Heart left ventricle (tissue), 16 donors: Measurements from ENCODE around the gene GPR39. TPM values are rescaled to one million over a fixed set of nuclear protein-coding genes. Genes with fewer than 3 reads are reported as not detected.

Source experiments
- ATAC-seq, 4 donors: fragments of 200-7000 bp; cut with Tn5 transposase; one replicate each; pipeline ENCODE4 v1.9.1; 2020 to 2022; ENCODE audit warnings: moderate library complexity in 4 of 4, mild to moderate bottlenecking in 3 of 4, moderate number of reproducible peaks in 1 of 4
- DNase-seq, 5 donors: peaks; one replicate each; pipeline ENCODE4 v3.0.0-alpha.2; 2020
- H3K27ac ChIP-seq, 12 donors: fragments of 200-600 bp; sonication (generic) in 4 of 12; one replicate each; pipeline versions ENCODE4 v1.5.0 to v1.8.0; 2016 to 2022; ENCODE audit warnings: mild to moderate bottlenecking in 2 of 12
- H3K27me3 ChIP-seq, 9 donors: fragments of 200-600 bp; sonication (generic) in 2 of 9; one replicate each; pipeline versions ENCODE4 v1.5.1 to v1.8.0; 2016 to 2022; ENCODE audit warnings: mild to moderate bottlenecking in 3 of 9
- H3K36me3 ChIP-seq, 9 donors: fragments of 200-600 bp; sonication (generic) in 2 of 9; one replicate each; pipeline versions ENCODE4 v1.5.0 to v1.8.0; 2018 to 2022; ENCODE audit warnings: mild to moderate bottlenecking in 2 of 9
- H3K4me1 ChIP-seq, 12 donors: fragments of 200-600 bp; sonication (generic) in 4 of 12; one replicate each; pipeline versions ENCODE4 v1.5.0 to v1.8.0; 2016 to 2022; ENCODE audit warnings: mild to moderate bottlenecking in 3 of 12
- H3K4me3 ChIP-seq, 12 donors: fragments of 200-600 bp; sonication (generic) in 4 of 12; one replicate each; pipeline versions ENCODE4 v1.5.0 to v1.8.0; 2017 to 2022; ENCODE audit warnings: mild to moderate bottlenecking in 9 of 12, moderate library complexity in 4 of 12
- H3K9me3 ChIP-seq, 12 donors: fragments of 200-600 bp; sonication (generic) in 4 of 12; one replicate each; pipeline versions ENCODE4 v1.5.0 to v1.8.0; 2016 to 2022; ENCODE audit warnings: mild to moderate bottlenecking in 1 of 12
- CTCF ChIP-seq, 12 donors: fragments of 200-600 bp; sonication (generic) in 4 of 12; IDR thresholded peaks; one replicate each; pipeline versions ENCODE4 v1.5.0 to v1.8.0; 2018 to 2022; ENCODE audit warnings: antibody characterized with exemption in 12 of 12, mild to moderate bottlenecking in 5 of 12
- POLR2A ChIP-seq, 2 donors: fragments of 450-650 bp; IDR thresholded peaks; one replicate each; pipeline ENCODE4 v1.6.1; 2017; ENCODE audit warnings: antibody characterized with exemption in 2 of 2, mild to moderate bottlenecking in 2 of 2, moderate library complexity in 2 of 2
- WGBS, 4 donors: extraction: QIAGEN DNeasy Blood & Tissue Kit in 2 of 4; methylation state at CpG; one replicate each; pipeline versions ENCODE4 v1.1.5 to v1.1.7; 2013 to 2018; 5-methylcytosine and 5-hydroxymethylcytosine counted together
- intact Hi-C, 10 donors: fragments of 100-400 bp; cut with DNase I; formaldehyde crosslinking; loops; one replicate each; pipeline versions ENCODE4 v1.11.1 to v1.14.2; 2022
- polyA plus RNA-seq, 2 donors: library from polyadenylated mRNA; stranded (reverse); fragments of 200-250 nt; gene quantifications; one replicate each; pipeline ENCODE4 v1.2.3, GENCODE V29; 2013
- total RNA-seq, 9 donors: library from RNA; depleted of rRNA in 2 of 9; stranded (reverse); fragments of >200 nt in 2 of 9; fragmentation: NEBNext Ultra II Directional in 3 of 9; extraction: Animal tissue kit (Norgen Biotek cat#: 25700) in 3 of 9; gene quantifications; one replicate each; pipeline versions ENCODE4 v1.1.0 to v1.2.4, GENCODE V29; 2016 to 2023
- donor health status: ischemic (EF 13 %, LVEDD 7.1; RV severe dilation, severe dysfunction).
- donor health status: healthy with polysubstance abuse.
- donor health status: DM: no; HTN: yes; CAD: no.
- donor health status: DM: no; HTN: no; CAD: no.
- donor health status: ischemic (EF 25% LVEDD 6.9; RV normal size, moderate dysfunction).
- donor health status: ischemic (EF 25% LVEDD 5.7; RV mildly dilated, moderate dysfunction).
- donor health status: healthy.
- donor health status: DM: yes; HTN: yes; CAD: no.
- donor health status: ischemic (EF 35%, LVEDD 5.7; RV mildly dilated, moderate dysfunction).
- donor health status: nonischemic (EF 11% LVEDD 7.7; RV severe dilation, severe dysfunction).
- donor health status: DM: yes; HTN: yes; CAD: no.
- donor health status: PGD.
- donor health status: ischemic (EF 29% LVEDD 5.4; RV normal size, mild dysfunction).
- donor health status: nonischemic (EF 23%, LVEDD 6.1; RV moderate dilation, normal function).

The GPR39 gene
- total and polyA plus RNA-seq, 11 donors, result 0.11 TPM; not detected in 10

- H3K4me1 ChIP-seq, result no peaks in the 10 kb centered on the region
- ATAC-seq, result peak in 1 of 4 donors; percentile 36
- WGBS, 4 donors, result 36 to 47% (median 45%) methylated on average over 2 of the region's 2 CpGs
- DNase-seq, result no peak
- intact Hi-C loops, result no loop called here
- no peak for TF ChIP-seq CTCF (IDR thresholded peaks at IDR 0.05)
- TF ChIP-seq POLR2A (IDR thresholded peaks at IDR 0.05), result no peak
- no peak overlapping the region for H3K4me3 ChIP-seq
- H3K27ac ChIP-seq, result no peak overlapping the region
- H3K9me3 ChIP-seq, result peaks cover 0 to under 1% (median 0%) of the 10 kb centered on the region in 12 donors
- peaks cover 0 to 10% (median 0%) of the 10 kb centered on the region in 9 donors for H3K27me3 ChIP-seq
- H3K36me3 ChIP-seq, result no peaks in the 10 kb centered on the region
Observed at GRCh38 chr2:132400169-132400900, 16.3 kb upstream of the GPR39 start.

GRCh38 chr2:132400901-132401240, 15.7 kb upstream of the GPR39 start:
- Histone ChIP-seq H3K27me3 (peaks cover 0 to 10% (median 0%) of the 10 kb centered on the region in 9 donors), H3K36me3 (no peaks in the 10 kb centered on the region), H3K4me3 (no peak overlapping the region), H3K27ac (no peak overlapping the region), H3K9me3 (peaks cover 0 to 5% (median 0%) of the 10 kb centered on the region in 12 donors), H3K4me1 (no peaks in the 10 kb centered on the region)
- no peak for TF ChIP-seq CTCF (IDR thresholded peaks at IDR 0.05)
- TF ChIP-seq POLR2A (IDR thresholded peaks at IDR 0.05), result no peak
- no peak for ATAC-seq
- intact Hi-C loops, result no loop called here
- DNase-seq, result no peak
- 82 to 89% (median 84%) methylated on average over 2 of the region's 2 CpGs for WGBS, 4 donors

GRCh38 chr2:132401326-132401725, 15.3 kb upstream of the GPR39 start:
- Histone ChIP-seq H3K4me1 (no peaks in the 10 kb centered on the region), H3K9me3 (peaks cover 0 to 5% (median 0%) of the 10 kb centered on the region in 12 donors), H3K27me3 (peaks cover 0 to 10% (median 0%) of the 10 kb centered on the region in 9 donors), H3K27ac (no peak overlapping the region), H3K36me3 (no peaks in the 10 kb centered on the region), H3K4me3 (no peak overlapping the region)
- TF ChIP-seq POLR2A (IDR thresholded peaks at IDR 0.05), result no peak
- no peak for TF ChIP-seq CTCF (IDR thresholded peaks at IDR 0.05)
- no peak for DNase-seq
- ATAC-seq, result no peak
- 90 to 100% (median 95%) methylated on average over 2 of the region's 2 CpGs for WGBS, 4 donors
- intact Hi-C loops, result no loop called here

GRCh38 chr2:132403146-132403545, 13.5 kb upstream of the GPR39 start:
- H3K9me3 ChIP-seq, result peaks cover 0 to 5% (median 0%) of the 10 kb centered on the region in 12 donors
- WGBS, 4 donors, result 44 to 58% (median 53%) methylated on average over 4 of the region's 4 CpGs
- no peak for TF ChIP-seq POLR2A (IDR thresholded peaks at IDR 0.05)
- no peak for TF ChIP-seq CTCF (IDR thresholded peaks at IDR 0.05)
- no peaks in the 10 kb centered on the region for H3K36me3 ChIP-seq
- intact Hi-C loops, result no loop called here
- ATAC-seq, result no peak
- DNase-seq, result no peak
- peaks cover 0 to 6% (median 0%) of the 10 kb centered on the region in 9 donors for H3K27me3 ChIP-seq
- H3K4me3 ChIP-seq, result no peak overlapping the region
- H3K4me1 ChIP-seq, result no peaks in the 10 kb centered on the region
- H3K27ac ChIP-seq, result no peak overlapping the region
